Measurements from ENCODE around the gene NR2E1.

GRCh38 chr6:108200186-108200585 is 34.4 kb downstream of the NR2E1 start:
- TF ChIP-seq, protein P1, sequence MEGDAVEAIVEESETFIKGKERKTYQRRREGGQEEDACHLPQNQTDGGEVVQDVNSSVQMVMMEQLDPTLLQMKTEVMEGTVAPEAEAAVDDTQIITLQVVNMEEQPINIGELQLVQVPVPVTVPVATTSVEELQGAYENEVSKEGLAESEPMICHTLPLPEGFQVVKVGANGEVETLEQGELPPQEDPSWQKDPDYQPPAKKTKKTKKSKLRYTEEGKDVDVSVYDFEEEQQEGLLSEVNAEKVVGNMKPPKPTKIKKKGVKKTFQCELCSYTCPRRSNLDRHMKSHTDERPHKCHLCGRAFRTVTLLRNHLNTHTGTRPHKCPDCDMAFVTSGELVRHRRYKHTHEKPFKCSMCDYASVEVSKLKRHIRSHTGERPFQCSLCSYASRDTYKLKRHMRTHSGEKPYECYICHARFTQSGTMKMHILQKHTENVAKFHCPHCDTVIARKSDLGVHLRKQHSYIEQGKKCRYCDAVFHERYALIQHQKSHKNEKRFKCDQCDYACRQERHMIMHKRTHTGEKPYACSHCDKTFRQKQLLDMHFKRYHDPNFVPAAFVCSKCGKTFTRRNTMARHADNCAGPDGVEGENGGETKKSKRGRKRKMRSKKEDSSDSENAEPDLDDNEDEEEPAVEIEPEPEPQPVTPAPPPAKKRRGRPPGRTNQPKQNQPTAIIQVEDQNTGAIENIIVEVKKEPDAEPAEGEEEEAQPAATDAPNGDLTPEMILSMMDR (IDR thresholded peaks at IDR 0.05): no peak
- TF ChIP-seq POLR2AphosphoS5 (IDR thresholded peaks at IDR 0.05; ENCODE audit: insufficient read depth in 1 of 2, low read depth in 1 of 2): no peak
- TF ChIP-seq POLR2A (IDR thresholded peaks at IDR 0.05): no peak
